DOHH2 (cell line): Measurements from ENCODE around the gene DNTT.

ENCODE experiments used
- EZH2phosphoT487 ChIP-seq: fragments of 200-600 bp; sonication (generic); IDR thresholded peaks from 2 replicates; pipeline ENCODE4 v1.6.1; 2017; ENCODE audit warnings: borderline replicate concordance, mild to moderate bottlenecking, antibody characterized with exemption, low read length, moderate library complexity, mixed read lengths
- TF ChIP-seq, protein P1 (sequence below): fragments of 200-600 bp; sonication (generic); IDR thresholded peaks from one replicate; pipeline ENCODE4 v1.5.1; 2014; ENCODE audit warnings: antibody characterized with exemption, mild to moderate bottlenecking, low read depth, low read length; ENCODE audit not compliant: poor library complexity, severe bottlenecking

DNA sequence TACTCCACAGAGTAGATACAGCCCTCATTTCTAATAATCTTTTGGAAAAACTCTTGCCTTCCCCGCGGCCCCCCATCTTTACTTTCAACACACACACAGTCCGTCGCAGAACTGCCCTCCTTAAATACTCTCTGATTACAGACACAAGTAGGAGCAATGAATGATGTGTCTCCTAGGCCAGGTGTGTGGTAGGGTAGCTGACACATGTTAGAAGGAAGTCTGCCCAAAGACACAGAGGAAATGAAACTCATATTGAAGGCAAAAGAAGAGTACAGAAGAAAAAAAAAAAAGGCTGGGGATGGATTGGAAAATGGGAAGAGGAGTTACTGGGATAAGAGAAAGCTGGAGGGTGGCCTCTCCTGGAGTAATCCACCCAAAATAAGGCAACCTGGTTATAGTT is 39.9 kb downstream of the DNTT start:
- no peak for TF ChIP-seq EZH2phosphoT487
- TF ChIP-seq, protein P1, sequence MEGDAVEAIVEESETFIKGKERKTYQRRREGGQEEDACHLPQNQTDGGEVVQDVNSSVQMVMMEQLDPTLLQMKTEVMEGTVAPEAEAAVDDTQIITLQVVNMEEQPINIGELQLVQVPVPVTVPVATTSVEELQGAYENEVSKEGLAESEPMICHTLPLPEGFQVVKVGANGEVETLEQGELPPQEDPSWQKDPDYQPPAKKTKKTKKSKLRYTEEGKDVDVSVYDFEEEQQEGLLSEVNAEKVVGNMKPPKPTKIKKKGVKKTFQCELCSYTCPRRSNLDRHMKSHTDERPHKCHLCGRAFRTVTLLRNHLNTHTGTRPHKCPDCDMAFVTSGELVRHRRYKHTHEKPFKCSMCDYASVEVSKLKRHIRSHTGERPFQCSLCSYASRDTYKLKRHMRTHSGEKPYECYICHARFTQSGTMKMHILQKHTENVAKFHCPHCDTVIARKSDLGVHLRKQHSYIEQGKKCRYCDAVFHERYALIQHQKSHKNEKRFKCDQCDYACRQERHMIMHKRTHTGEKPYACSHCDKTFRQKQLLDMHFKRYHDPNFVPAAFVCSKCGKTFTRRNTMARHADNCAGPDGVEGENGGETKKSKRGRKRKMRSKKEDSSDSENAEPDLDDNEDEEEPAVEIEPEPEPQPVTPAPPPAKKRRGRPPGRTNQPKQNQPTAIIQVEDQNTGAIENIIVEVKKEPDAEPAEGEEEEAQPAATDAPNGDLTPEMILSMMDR = no peak
